ENCODE results near the gene CAPN12.
A peak's percentile ranks its signal among the peaks of the same experiment; 100 is the strongest.

CAPN12 gene

GRCh38 chr19:38697641-38698071 is 46.6 kb downstream of the CAPN12 start:
- no peak overlapping the region for H3K4me3 ChIP-seq (ENCODE audit: low read depth, low read length)
- no peak for DNase-seq (ENCODE audit: low read depth)
- no peak for TF ChIP-seq CTCF (IDR thresholded peaks at IDR 0.05; ENCODE audit: insufficient read depth, low read depth, low read length, missing control alignments)

- DNase-seq (ENCODE audit: low read depth) = no peak
- no peak for TF ChIP-seq CTCF (IDR thresholded peaks at IDR 0.05; ENCODE audit: insufficient read depth, low read depth, low read length, missing control alignments)
- no peak overlapping the region for H3K4me3 ChIP-seq (ENCODE audit: low read depth, low read length)
Measured at GRCh38 chr19:38697197-38697596, 47.1 kb downstream of the CAPN12 start.

- DNase-seq (ENCODE audit: low read depth) = no peak
- H3K4me3 ChIP-seq (ENCODE audit: low read depth, low read length) = no peak overlapping the region
- no peak for TF ChIP-seq CTCF (IDR thresholded peaks at IDR 0.05; ENCODE audit: insufficient read depth, low read depth, low read length, missing control alignments)
Measured at GRCh38 chr19:38696729-38697055, 47.6 kb downstream of the CAPN12 start.

GRCh38 chr19:38695832-38696728 is 48.2 kb downstream of the CAPN12 start:
- peak; percentile 18 for DNase-seq (ENCODE audit: low read depth)
- no peak overlapping the region for H3K4me3 ChIP-seq (ENCODE audit: low read depth, low read length)
- TF ChIP-seq CTCF (IDR thresholded peaks at IDR 0.05; ENCODE audit: insufficient read depth, low read depth, low read length, missing control alignments) = no peak

GRCh38 chr19:38695317-38695683 is 49.0 kb downstream of the CAPN12 start:
- H3K4me3 ChIP-seq (ENCODE audit: low read depth, low read length) = no peak overlapping the region
- TF ChIP-seq CTCF (IDR thresholded peaks at IDR 0.05; ENCODE audit: insufficient read depth, low read depth, low read length, missing control alignments) = no peak
- peak; percentile 23 for DNase-seq (ENCODE audit: low read depth)

- TF ChIP-seq CTCF (IDR thresholded peaks at IDR 0.05; ENCODE audit: insufficient read depth, low read depth, low read length, missing control alignments) = no peak
- H3K4me3 ChIP-seq (ENCODE audit: low read depth, low read length) = no peak overlapping the region
- DNase-seq (ENCODE audit: low read depth) = peak; percentile 79
Measured at GRCh38 chr19:38693380-38694223, 50.7 kb downstream of the CAPN12 start.
